Measurements from ENCODE around the gene PCNP.
"Not testable (repeated sequence)": the region's sequence is repeated elsewhere in the genome, so short reads cannot be mapped to it uniquely, and the experiment has no call there.

Gene PCNP

GRCh38 chr3:101634591-101635196 is 60.7 kb downstream of the PCNP start:
- Histone ChIP-seq H3K27me3 (ENCODE audit: control insufficient read depth in 1 of 2, insufficient read depth in 2 of 2, low read length in 2 of 2) (no peaks in the 10 kb centered on the region), H3K27ac (ENCODE audit: low read length) (no peak overlapping the region), H3K4me3 (ENCODE audit: low read length in 2 of 2) (no peak overlapping the region), H3K9ac (ENCODE audit: low read length in 2 of 2) (no peak overlapping the region), H3K4me1 (ENCODE audit: control insufficient read depth, insufficient read depth, low read length) (no peaks in the 10 kb centered on the region), H3K36me3 (ENCODE audit: control insufficient read depth in 2 of 2, insufficient read depth in 2 of 2, low read length in 2 of 2) (no peaks in the 10 kb centered on the region), H3K9me3 (ENCODE audit: control insufficient read depth in 2 of 2, low read length in 2 of 2) (no peaks in the 10 kb centered on the region)

GRCh38 chr3:101635345-101635744 is 61.4 kb downstream of the PCNP start:
- no peak overlapping the region for H3K27ac ChIP-seq (ENCODE audit: low read length)
- H3K36me3 ChIP-seq (ENCODE audit: control insufficient read depth in 2 of 2, insufficient read depth in 2 of 2, low read length in 2 of 2), result no peaks in the 10 kb centered on the region
- no peak overlapping the region for H3K9ac ChIP-seq (ENCODE audit: low read length in 2 of 2)
- no peak overlapping the region for H3K4me3 ChIP-seq (ENCODE audit: low read length in 2 of 2)
- H3K27me3 ChIP-seq (ENCODE audit: control insufficient read depth in 1 of 2, insufficient read depth in 2 of 2, low read length in 2 of 2), result no peaks in the 10 kb centered on the region
- H3K9me3 ChIP-seq (ENCODE audit: control insufficient read depth in 2 of 2, low read length in 2 of 2), result no peaks in the 10 kb centered on the region
- no peaks in the 10 kb centered on the region for H3K4me1 ChIP-seq (ENCODE audit: control insufficient read depth, insufficient read depth, low read length)

GRCh38 chr3:101635954-101636798 is 62.2 kb downstream of the PCNP start:
- Histone ChIP-seq H3K9ac (ENCODE audit: low read length in 2 of 2) (no peak overlapping the region), H3K4me3 (ENCODE audit: low read length in 2 of 2) (no peak overlapping the region), H3K9me3 (ENCODE audit: control insufficient read depth in 2 of 2, low read length in 2 of 2) (no peaks in the 10 kb centered on the region), H3K36me3 (ENCODE audit: control insufficient read depth in 2 of 2, insufficient read depth in 2 of 2, low read length in 2 of 2) (no peaks in the 10 kb centered on the region), H3K27me3 (ENCODE audit: control insufficient read depth in 1 of 2, insufficient read depth in 2 of 2, low read length in 2 of 2) (no peaks in the 10 kb centered on the region), H3K27ac (ENCODE audit: low read length) (no peak overlapping the region), H3K4me1 (ENCODE audit: control insufficient read depth, insufficient read depth, low read length) (no peaks in the 10 kb centered on the region)

DNA sequence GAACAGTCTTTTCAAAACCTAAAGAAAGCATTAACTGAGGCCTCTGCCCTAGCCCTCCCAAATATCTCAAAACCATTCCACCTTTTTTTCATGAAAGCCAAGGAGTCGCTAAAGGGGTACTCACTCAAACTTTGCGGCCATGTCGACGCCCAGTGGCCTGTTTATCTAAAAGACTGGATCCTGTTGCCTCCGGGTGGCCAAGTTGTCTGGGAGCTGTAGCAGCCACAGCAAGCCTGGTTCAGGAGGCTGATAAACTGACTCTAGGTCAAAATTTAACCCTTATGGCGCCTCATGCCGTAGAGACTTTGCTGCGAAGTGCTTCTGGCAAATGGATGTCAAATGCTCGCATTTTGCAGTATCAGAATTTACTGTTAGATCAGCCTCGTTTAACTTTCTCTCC is 63.5 kb downstream of the PCNP start:
- Histone ChIP-seq H3K27me3 (ENCODE audit: control insufficient read depth in 1 of 2, insufficient read depth in 2 of 2, low read length in 2 of 2) (no peaks in the 10 kb centered on the region), H3K27ac (ENCODE audit: low read length) (no peak overlapping the region), H3K9ac (ENCODE audit: low read length in 2 of 2) (no peak overlapping the region), H3K4me1 (ENCODE audit: control insufficient read depth, insufficient read depth, low read length) (no peaks in the 10 kb centered on the region), H3K4me3 (ENCODE audit: low read length in 2 of 2) (no peak overlapping the region), H3K36me3 (ENCODE audit: control insufficient read depth in 2 of 2, insufficient read depth in 2 of 2, low read length in 2 of 2) (no peaks in the 10 kb centered on the region), H3K9me3 (ENCODE audit: control insufficient read depth in 2 of 2, low read length in 2 of 2) (no peaks in the 10 kb centered on the region)

DNA sequence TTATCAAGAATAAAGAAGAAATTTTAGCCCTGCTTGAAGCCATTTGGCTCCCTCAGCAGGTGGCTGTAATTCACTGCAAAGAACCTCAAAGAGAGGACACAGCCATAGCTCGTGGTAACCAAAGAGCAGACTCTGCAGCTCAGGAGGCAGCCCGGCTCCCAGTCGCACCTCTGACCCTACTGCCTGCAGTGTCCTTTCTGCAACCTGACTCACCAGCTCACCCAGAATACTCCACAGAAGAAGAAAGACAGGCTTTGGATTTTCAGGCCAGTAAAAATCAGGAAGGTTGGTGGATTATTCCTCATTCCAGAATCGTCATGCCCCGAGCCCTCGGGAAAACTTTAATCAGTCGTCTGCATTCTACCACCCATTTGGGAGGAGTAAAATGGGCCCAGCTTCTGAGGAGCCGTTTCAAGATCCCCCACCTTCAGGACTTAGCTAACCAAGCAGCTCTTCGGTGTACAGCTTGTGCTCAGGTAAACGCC is 64.3 kb downstream of the PCNP start:
- Histone ChIP-seq H3K4me1 (ENCODE audit: control insufficient read depth, insufficient read depth, low read length) (no peaks in the 10 kb centered on the region), H3K9ac (ENCODE audit: low read length in 2 of 2) (no peak overlapping the region), H3K27me3 (ENCODE audit: control insufficient read depth in 1 of 2, insufficient read depth in 2 of 2, low read length in 2 of 2) (no peaks in the 10 kb centered on the region), H3K27ac (ENCODE audit: low read length) (no peak overlapping the region), H3K9me3 (ENCODE audit: control insufficient read depth in 2 of 2, low read length in 2 of 2) (no peaks in the 10 kb centered on the region), H3K4me3 (ENCODE audit: low read length in 2 of 2) (no peak overlapping the region), H3K36me3 (ENCODE audit: control insufficient read depth in 2 of 2, insufficient read depth in 2 of 2, low read length in 2 of 2) (no peaks in the 10 kb centered on the region)

GRCh38 chr3:101639280-101639963 is 65.4 kb downstream of the PCNP start:
- no peak overlapping the region for H3K27ac ChIP-seq (ENCODE audit: low read length)
- H3K36me3 ChIP-seq (ENCODE audit: control insufficient read depth in 2 of 2, insufficient read depth in 2 of 2, low read length in 2 of 2), result no peaks in the 10 kb centered on the region
- H3K4me1 ChIP-seq (ENCODE audit: control insufficient read depth, insufficient read depth, low read length), result no peaks in the 10 kb centered on the region
- H3K9ac ChIP-seq (ENCODE audit: low read length in 2 of 2), result no peak overlapping the region
- H3K27me3 ChIP-seq (ENCODE audit: control insufficient read depth in 1 of 2, insufficient read depth in 2 of 2, low read length in 2 of 2), result no peaks in the 10 kb centered on the region
- no peaks in the 10 kb centered on the region for H3K9me3 ChIP-seq (ENCODE audit: control insufficient read depth in 2 of 2, low read length in 2 of 2)
- no peak overlapping the region for H3K4me3 ChIP-seq (ENCODE audit: low read length in 2 of 2)

- no peaks in the 10 kb centered on the region for H3K36me3 ChIP-seq (ENCODE audit: control insufficient read depth in 2 of 2, insufficient read depth in 2 of 2, low read length in 2 of 2)
- no peak overlapping the region for H3K9ac ChIP-seq (ENCODE audit: low read length in 2 of 2)
- H3K4me1 ChIP-seq (ENCODE audit: control insufficient read depth, insufficient read depth, low read length), result no peaks in the 10 kb centered on the region
- no peaks in the 10 kb centered on the region for H3K27me3 ChIP-seq (ENCODE audit: control insufficient read depth in 1 of 2, insufficient read depth in 2 of 2, low read length in 2 of 2)
- no peaks in the 10 kb centered on the region for H3K9me3 ChIP-seq (ENCODE audit: control insufficient read depth in 2 of 2, low read length in 2 of 2)
- no peak overlapping the region for H3K27ac ChIP-seq (ENCODE audit: low read length)
- H3K4me3 ChIP-seq (ENCODE audit: low read length in 2 of 2), result no peak overlapping the region
These were observed 66.3 kb downstream of the PCNP start for GRCh38 chr3:101640256-101640655.

- not testable (repeated sequence) for H3K27me3 ChIP-seq (ENCODE audit: control insufficient read depth in 1 of 2, insufficient read depth in 2 of 2, low read length in 2 of 2); H3K9ac ChIP-seq (ENCODE audit: low read length in 2 of 2); H3K9me3 ChIP-seq (ENCODE audit: control insufficient read depth in 2 of 2, low read length in 2 of 2); H3K27ac ChIP-seq (ENCODE audit: low read length); H3K4me3 ChIP-seq (ENCODE audit: low read length in 2 of 2); H3K4me1 ChIP-seq (ENCODE audit: control insufficient read depth, insufficient read depth, low read length); H3K36me3 ChIP-seq (ENCODE audit: control insufficient read depth in 2 of 2, insufficient read depth in 2 of 2, low read length in 2 of 2)
These were observed 67.6 kb downstream of the PCNP start for GRCh38 chr3:101641397-101642115.

DNA sequence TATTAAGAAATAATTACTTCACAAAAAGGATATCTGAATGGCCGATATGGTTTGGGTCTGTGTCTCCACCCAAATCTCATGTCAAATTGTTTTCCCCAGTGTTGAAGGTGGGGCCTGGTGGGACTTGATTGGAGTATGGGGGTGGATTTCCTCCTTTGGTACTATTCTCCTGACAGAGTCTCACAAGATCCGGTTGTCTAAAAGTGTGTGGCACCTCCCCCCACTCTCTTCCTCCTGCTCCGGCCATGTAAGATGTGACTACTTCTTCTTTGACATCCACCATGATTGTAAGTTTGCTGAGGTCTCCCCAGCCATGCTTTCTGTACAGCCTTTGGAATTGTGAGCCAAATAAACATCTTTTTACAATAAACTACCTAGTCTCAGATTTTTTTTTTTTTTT is 68.5 kb downstream of the PCNP start:
- no peaks in the 10 kb centered on the region for H3K27me3 ChIP-seq (ENCODE audit: control insufficient read depth in 1 of 2, insufficient read depth in 2 of 2, low read length in 2 of 2)

GRCh38 chr3:101643009-101643844 is 69.2 kb downstream of the PCNP start:
- no peaks in the 10 kb centered on the region for H3K4me1 ChIP-seq (ENCODE audit: control insufficient read depth, insufficient read depth, low read length)
- no peak overlapping the region for H3K27ac ChIP-seq (ENCODE audit: low read length)
- no peak overlapping the region for H3K4me3 ChIP-seq (ENCODE audit: low read length in 2 of 2)
- no peaks in the 10 kb centered on the region for H3K27me3 ChIP-seq (ENCODE audit: control insufficient read depth in 1 of 2, insufficient read depth in 2 of 2, low read length in 2 of 2)
- H3K9me3 ChIP-seq (ENCODE audit: control insufficient read depth in 2 of 2, low read length in 2 of 2), result no peaks in the 10 kb centered on the region
- H3K36me3 ChIP-seq (ENCODE audit: control insufficient read depth in 2 of 2, insufficient read depth in 2 of 2, low read length in 2 of 2), result no peaks in the 10 kb centered on the region
- H3K9ac ChIP-seq (ENCODE audit: low read length in 2 of 2), result no peak overlapping the region

More for the DNA sequence above, 68.5 kb downstream of the PCNP start:
- Histone ChIP-seq H3K4me3 (ENCODE audit: low read length in 2 of 2) (no peak overlapping the region), H3K4me1 (ENCODE audit: control insufficient read depth, insufficient read depth, low read length) (no peaks in the 10 kb centered on the region), H3K9me3 (ENCODE audit: control insufficient read depth in 2 of 2, low read length in 2 of 2) (no peaks in the 10 kb centered on the region), H3K27ac (ENCODE audit: low read length) (no peak overlapping the region), H3K36me3 (ENCODE audit: control insufficient read depth in 2 of 2, insufficient read depth in 2 of 2, low read length in 2 of 2) (no peaks in the 10 kb centered on the region), H3K9ac (ENCODE audit: low read length in 2 of 2) (no peak overlapping the region)

All from stomach smooth muscle (tissue), 2 donors.